Prostate gland (tissue), 2 donors: ENCODE measurements around the gene ARL15.

Source experiments
- CTCF ChIP-seq, 4 experiments: fragments of 200-600 bp in 2 of 4; fragments of 450-650 bp in 2 of 4; sonication (generic) in 2 of 4; IDR thresholded peaks; 1 replicate in 3 of 4; 2 replicates in 1 of 4; pipeline ENCODE4 v1.5.1; 2016 to 2019; ENCODE audit warnings: antibody characterized with exemption in 4 of 4, mild to moderate bottlenecking in 2 of 4, moderate library complexity in 2 of 4
- POLR2AphosphoS5 ChIP-seq: sonication (generic); formaldehyde crosslinking; IDR thresholded peaks from one replicate; pipeline ENCODE4 v1.6.1; 2017; ENCODE audit warnings: antibody characterized with exemption

- no peak for TF ChIP-seq CTCF (IDR thresholded peaks at IDR 0.05)
- no peak for TF ChIP-seq POLR2AphosphoS5
Measured at GRCh38 chr5:53890490-53890889, 419.9 kb downstream of the ARL15 start.
